Panc1 (cell line): ENCODE measurements around the gene PDP2.

ENCODE experiments used
- CTCF ChIP-seq: fragments of 450-650 bp; IDR thresholded peaks from 2 replicates; pipeline ENCODE4 v1.5.1; 2017; ENCODE audit warnings: mild to moderate bottlenecking
- POLR2AphosphoS5 ChIP-seq: IDR thresholded peaks from 2 replicates; pipeline ENCODE4 v1.6.1; 2012; ENCODE audit warnings: mild to moderate bottlenecking, low read depth, low read length, moderate library complexity
- REST ChIP-seq, 2 experiments: IDR thresholded peaks; 2 replicates each; pipeline ENCODE4 v1.6.1; 2011 to 2012; ENCODE audit warnings: low read depth in 2 of 2, control low read depth in 1 of 2, low read length in 1 of 2, mild to moderate bottlenecking in 1 of 2, moderate library complexity in 1 of 2; ENCODE audit not compliant: insufficient read depth in 1 of 2
- SIN3A ChIP-seq: IDR thresholded peaks from 2 replicates; pipeline ENCODE4 v1.6.1; 2012; ENCODE audit warnings: low read depth, mild to moderate bottlenecking, low read length, moderate library complexity, borderline replicate concordance; ENCODE audit not compliant: insufficient read depth
- TCF7L2 ChIP-seq: IDR thresholded peaks from 2 replicates; pipeline ENCODE4 v1.6.1; 2011; ENCODE audit warnings: mild to moderate bottlenecking, low read depth, low read length, inconsistent platforms

GRCh38 chr16:66881560-66881959 lies 1.2 kb downstream of the PDP2 start:
- TF ChIP-seq REST (IDR thresholded peaks at IDR 0.05; ENCODE audit: insufficient read depth in 1 of 2, low read depth in 2 of 2, low read length in 1 of 2) = no peak
- TF ChIP-seq CTCF = no peak
- no peak for TF ChIP-seq POLR2AphosphoS5
- no peak for TF ChIP-seq TCF7L2
- TF ChIP-seq SIN3A = no peak
